Fibroblast of skin of back (primary cell): ENCODE measurements around the gene MYRFL.
A peak's percentile ranks its signal among the peaks of the same experiment; 100 is the strongest.
"Not testable (repeated sequence)": the region's sequence is repeated elsewhere in the genome, so short reads cannot be mapped to it uniquely, and the experiment has no call there.

ENCODE experiments used
- DNase-seq: peaks from one replicate; pipeline ENCODE4 v3.0.0-alpha.2; 2013

The MYRFL gene

DNA sequence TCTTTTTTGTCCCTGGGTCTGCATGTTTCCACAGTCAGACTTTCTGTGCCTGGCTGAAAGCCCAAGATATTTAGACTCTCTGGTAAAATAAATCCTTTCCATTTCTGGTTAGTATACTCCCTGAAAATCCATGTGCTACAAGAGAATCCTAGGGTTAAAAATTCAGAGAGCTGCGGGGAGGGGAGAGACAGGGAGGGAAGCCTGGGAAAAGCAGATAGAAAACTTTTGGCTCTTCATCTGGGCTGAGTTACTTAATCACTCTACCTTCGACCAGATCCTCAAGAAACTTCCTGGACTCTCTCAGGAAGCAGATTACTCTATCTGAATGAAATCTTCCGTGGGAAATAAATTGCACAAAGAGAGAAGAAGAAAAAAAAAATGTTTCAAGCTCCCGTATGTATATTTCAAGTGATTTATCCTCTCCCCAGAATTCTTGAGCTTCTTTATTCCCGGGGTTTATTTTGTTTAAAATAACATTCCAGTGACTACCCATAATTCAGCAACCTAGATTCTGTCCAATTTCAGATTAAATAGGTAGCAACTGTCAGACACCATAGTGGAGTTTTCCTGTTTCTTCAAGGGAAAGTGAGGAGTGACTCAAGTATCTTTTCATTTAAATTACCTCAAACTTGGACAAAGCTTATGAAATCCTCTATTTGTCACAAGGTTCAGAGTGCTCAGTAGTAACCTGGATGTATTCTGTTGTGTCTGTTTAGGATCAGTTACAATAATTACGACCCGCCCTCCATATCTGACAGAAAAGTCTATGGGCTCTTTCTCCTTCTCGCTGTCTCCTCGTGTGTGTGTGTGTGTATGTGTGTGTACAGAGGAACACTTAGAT lies 163.7 kb downstream of the MYRFL start:
- peak; percentile 67 for DNase-seq

DNA sequence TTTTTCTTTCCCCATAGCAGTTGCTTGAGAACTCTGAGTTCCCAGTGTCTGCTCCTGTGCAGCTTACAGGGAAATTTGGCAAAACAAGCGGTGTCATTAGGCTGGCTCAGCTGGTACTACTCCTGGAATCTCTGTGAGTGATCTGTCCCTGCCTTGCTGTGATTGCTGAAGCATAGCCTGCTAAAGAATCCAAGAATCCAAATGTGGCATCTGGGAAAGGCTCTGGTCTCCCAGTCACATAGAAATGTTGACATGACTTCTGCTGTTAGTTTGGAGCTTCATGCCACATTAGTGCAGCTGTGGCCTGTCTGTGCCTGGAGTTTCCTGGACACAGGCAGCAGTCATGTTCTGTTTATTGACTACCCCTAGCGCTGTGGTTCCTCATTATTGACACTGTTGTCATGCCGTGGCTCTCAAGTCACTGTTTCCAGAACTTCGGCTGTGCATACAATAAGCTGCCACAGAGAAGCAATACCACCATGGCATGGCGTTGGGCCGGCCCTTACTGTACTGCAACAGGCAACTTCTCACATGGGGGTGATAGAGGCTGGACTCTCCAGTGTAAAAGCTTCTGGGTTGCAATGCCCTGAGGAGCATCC lies 166.8 kb downstream of the MYRFL start:
- DNase-seq, result no peak

DNA sequence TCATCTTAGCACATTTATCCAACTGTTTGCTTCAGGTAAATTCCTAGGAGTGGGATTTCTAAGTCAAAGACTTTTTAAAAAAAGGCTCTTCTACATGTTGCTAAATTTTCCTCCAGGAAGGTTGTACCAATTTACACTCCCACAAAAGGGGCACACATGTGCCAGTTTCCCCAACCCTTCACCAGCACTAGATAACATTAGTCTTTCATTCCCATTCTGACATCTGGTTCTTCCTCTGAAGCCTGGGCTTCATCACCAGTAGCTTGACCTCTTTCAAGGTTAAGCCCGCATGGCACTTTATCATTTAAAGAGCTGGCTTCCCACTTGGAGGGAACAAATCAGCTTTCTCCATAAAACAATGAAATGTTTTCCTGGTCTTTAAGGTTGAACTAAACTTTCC lies 168.4 kb downstream of the MYRFL start:
- no peak for DNase-seq

DNA sequence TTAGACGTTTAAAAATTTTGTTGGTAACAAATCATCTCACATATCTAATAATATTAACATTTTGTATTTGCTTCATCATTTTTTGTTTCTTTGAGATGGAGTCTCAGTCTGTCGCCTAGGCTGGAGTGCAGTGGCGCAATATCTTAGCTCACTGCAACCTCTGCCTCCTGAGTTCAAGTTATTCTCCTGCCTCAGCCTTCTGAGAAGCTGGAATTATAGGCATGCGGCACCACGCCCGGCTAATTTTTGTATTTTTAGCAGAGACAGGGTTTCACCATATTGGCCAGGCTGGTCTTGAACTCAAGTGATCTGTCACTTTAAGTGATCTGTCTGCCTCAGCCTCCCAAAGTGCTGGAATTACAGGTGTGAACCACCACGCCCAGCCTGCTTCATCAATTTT lies 169.1 kb downstream of the MYRFL start:
- DNase-seq, result not testable (repeated sequence)

DNA sequence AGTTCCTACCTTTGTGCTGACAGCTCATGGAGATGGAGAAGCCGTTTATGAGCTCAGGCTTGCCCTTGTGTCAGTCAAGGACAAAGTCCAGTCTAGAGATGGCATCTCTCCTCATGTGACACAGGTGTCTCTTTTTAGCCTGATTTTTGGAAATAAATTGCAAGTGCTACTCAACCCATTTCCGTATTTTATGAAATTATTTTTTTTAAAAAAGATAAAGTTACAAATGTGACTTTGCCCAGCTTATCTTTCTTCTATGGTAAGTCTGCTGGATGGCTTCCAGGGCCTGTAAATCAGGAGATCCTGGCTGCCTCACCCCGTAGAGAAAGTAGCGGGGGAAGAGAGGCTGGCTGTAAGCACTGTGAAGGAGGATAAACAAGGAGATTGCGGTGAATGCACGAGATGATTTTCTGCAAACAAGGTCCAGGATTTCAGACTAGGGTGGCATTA lies 169.7 kb downstream of the MYRFL start:
- DNase-seq, result no peak

DNA sequence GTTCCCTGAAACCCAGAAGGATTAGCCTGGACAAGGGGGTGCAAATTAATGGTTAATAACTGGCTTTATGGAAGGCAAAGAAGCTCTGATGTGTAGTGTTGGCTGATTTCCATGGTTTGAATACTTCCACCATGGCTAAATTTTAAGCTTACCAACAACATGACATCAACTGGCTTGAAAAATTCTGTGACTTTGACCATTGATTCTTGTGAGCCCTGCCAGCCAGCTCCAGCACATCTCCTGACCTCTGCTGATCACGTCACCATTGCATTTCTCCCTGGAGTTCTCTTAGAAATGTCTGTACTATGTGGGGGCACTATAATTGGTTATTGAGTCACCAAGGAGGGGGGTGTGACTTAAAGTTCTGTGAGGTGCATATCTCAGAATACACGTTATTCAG lies 171.2 kb downstream of the MYRFL start:
- no peak for DNase-seq

DNA sequence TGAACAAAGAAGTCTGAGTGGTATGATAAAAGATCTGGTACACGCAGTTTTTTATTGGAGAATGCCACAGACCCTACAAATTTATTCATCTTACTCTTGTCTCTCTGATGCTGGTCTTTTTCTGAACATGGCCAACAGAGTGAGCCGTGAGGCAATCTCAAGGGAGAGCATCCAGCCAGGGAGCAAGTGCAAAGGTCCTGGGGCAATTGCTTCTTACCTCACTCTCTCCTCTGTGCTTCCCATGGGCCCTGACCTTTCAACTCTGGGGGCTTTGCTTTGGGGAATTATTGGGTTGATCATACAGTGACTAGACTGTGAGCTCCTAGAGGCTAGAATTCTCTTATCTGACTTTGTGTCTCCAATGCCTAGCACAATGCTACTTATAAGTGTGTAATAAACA lies 171.7 kb downstream of the MYRFL start:
- no peak for DNase-seq

DNA sequence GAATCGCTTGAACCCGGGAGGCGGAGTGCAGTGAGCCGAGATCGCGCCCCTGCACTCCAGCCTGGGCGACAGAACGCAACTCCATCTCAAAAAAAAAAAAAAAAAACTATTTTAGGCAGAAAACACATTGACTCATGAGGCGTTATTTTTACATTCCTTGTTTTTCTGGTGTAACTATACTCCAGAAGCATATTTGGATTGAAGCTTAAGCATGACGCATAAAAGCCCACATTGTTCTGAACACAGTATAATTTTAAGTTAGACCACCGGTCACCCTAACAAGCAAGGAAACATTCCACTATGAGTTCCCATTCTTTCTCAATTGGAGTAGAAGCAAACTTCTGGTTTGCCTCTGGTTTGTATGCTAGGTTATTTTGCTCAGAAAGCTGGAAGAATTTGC lies 173.0 kb downstream of the MYRFL start:
- DNase-seq, result peak; percentile 16

DNA sequence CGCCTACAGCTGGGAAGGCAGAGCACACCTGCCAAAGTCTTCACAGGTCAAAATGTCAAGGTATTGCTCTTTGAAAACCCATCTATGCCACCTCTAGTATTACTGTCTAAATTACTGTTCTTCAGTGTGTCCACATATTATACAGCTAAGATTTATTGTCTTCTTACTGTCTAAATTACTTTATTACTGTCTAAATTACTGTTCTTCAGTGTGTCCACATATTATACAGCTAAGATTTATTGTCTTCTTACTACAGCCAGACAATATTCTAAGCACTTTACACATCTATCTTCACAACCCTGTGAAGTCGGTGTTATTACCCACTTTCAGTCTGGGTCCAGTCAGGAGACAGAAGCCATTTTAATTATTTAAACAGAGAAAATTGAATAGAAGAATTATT lies 173.9 kb downstream of the MYRFL start:
- DNase-seq, result no peak

DNA sequence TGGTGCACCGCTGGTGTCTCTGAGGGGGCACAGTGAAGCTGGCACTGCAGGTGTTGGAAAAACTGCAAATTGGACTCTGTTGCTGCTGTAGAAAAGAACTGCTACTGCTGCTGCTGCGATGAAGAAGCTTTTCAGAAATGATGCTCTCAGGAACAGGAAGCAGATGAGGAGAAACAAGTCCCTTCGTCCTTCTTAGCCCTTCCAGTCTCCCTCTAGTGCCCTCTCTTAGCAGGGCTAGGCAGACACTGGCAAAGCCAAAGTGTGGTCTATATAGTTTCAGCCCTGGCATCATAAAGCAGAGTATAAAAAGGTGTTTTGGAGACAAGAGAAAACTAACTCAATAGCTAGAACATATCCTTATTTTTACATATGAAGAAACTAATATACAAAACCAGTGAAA lies 174.5 kb downstream of the MYRFL start:
- no peak for DNase-seq

DNA sequence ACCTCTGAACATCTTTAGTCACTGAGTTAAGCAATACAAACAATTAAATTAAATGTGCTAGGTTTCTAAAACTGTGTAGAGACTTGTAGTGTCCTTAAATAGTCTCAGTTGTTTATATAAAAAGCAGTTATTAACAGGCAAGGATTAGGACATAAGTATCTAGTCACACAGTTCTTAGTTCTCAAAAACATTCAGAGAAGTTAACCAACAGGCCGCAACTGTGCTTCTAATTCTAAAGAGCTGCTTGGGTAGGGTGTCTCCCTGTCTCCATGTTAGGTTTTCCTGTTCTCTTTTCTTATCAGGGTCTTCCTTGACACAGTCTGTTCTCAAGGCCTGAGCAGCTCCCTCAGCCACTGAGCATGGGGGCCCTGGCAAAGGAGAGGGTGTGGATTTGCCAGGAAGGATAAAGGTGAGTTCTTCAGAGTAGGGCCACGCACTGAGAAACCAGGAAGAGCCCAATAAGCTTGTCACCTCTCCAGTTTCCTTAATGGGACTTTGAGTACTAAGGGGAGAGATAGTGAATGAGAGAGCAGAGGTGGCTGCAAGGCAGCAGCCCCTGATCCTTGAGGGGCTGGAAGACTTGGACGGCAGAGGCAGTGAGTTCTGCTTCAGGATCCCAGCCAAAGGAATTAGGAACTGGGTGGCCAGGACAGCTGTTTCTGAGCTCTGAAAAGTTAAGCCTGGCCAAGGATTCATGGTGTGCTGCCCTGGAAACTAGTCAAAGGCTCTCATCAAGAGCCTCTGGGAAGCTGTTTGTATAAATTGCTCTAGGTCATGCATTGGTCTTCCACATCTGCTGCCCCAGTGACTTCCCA lies 177.3 kb downstream of the MYRFL start:
- no peak for DNase-seq

DNA sequence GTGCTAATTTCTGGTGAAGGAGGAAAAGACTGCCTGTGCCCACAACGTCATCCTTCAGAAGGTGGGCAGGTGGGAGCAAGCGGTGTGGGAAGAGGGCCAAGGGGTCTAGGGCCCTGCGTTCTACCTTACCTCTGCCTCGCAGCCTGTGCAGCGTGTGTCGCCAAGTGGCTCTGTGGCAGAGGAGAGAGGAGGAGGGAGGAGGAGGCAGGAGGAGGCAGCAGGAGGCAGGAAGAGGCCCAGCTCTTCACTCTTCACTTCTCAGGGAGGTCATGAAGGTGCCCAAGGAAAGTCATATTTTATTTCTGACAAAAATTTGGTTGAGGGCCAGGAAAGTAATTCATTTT lies 177.9 kb downstream of the MYRFL start:
- DNase-seq, result no peak

DNA sequence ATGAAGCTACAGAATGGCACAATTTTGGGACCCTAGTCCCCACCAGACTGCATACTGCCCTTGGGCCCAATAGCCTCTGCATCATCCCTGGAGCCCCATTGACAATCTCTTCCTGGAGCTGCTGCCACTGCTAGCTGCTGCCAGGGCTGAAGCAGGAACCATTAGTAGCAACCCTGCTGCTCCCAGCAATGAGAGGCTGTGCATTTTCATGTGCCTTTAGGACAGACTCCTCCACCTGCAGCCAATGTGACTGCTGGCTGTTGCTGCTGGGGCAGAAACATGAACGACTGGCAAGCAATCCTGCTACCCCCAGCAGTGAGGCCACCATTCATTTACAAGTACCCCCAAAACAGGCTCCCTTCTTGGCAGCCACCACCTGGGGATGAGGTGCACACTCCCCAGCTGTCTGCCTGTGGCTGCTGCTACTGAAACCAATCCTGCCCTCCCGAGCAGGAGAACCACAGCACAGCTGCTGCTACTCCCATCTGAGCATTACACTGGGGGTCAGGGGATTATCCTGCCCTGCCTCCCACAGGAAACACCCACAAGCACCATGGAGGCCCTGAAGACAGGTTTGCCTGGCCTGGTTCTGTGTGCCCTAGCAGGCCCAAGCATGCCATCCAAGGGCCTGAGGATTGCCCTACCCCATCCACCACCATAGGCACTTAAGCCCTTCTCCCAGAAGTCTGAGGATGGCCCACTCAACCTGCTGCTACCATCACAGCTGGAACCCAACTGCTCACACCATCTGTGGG lies 181.0 kb downstream of the MYRFL start:
- no peak for DNase-seq

DNA sequence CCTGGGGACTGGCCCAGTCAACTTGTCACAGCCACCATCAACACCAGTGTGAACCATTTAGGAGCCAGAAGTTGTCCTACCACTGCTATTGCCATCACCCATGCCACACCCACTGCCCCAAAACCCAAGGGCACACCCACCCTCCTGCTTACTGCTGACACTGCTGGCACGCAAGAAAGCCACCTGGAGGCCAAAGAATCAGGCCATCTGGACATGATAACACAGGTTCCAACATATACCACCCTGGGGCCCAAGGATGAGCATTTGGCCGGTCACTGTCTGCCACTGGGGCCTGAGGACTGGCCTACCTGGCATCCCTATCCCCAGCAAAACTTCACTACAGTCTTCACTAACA lies 181.6 kb downstream of the MYRFL start:
- DNase-seq, result no peak

DNA sequence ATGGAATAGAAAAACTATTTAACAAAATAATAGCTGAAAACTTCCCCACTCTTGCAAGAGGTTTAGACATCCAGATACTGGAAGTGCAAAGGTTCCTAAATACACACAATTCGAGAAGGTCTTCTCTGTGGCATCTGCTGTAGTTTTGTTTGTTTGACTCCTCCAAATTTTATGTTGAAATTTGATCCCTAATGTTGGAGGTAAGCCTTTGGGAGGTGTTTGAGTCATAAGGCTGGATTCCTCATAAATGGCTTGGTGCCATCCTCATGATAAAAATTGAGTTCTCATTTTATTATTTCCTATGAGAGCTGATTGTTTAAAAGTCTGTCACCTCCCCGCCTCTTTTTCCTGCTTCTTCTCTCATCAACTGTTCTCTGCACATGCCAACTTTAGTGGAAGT lies 182.7 kb downstream of the MYRFL start:
- DNase-seq, result no peak
